Transverse colon (tissue), 4 donors: ENCODE data around the gene ENDOV. TPM values are rescaled to one million over a fixed set of nuclear protein-coding genes. Genes with fewer than 3 reads are reported as not detected.

Experiments
- DNase-seq: peaks from one replicate; pipeline ENCODE4 v3.0.0-alpha.2; 2019
- H3K27ac ChIP-seq, 4 donors: fragments of 200-600 bp; sonication (generic); 2 replicates each; pipeline ENCODE4 v1.5.1; 2016 to 2018; ENCODE audit warnings: inconsistent platforms in 4 of 4
- H3K27me3 ChIP-seq: fragments of 200-600 bp; sonication (generic); 2 replicates; pipeline ENCODE4 v1.5.1; 2017; ENCODE audit warnings: inconsistent platforms
- H3K36me3 ChIP-seq, 4 donors: fragments of 200-600 bp; sonication (generic); 2 replicates each; pipeline ENCODE4 v1.5.1; 2017 to 2019; ENCODE audit warnings: inconsistent platforms in 4 of 4
- H3K4me1 ChIP-seq, 4 donors: fragments of 200-600 bp; sonication (generic); 2 replicates each; pipeline ENCODE4 v1.5.1; 2017 to 2020; ENCODE audit warnings: inconsistent platforms in 4 of 4
- H3K4me3 ChIP-seq, 4 donors: fragments of 200-600 bp; sonication (generic); 1 replicate in 1 of 4; 2 replicates in 3 of 4; pipeline versions ENCODE4 v1.5.1 to v1.6.1; 2017 to 2019; ENCODE audit warnings: inconsistent platforms in 4 of 4
- H3K9me3 ChIP-seq, 2 donors: fragments of 200-600 bp; sonication (generic); 2 replicates each; pipeline ENCODE4 v1.5.1; 2017 to 2019; ENCODE audit warnings: inconsistent platforms in 2 of 2
- EP300 ChIP-seq: sonication (generic); formaldehyde crosslinking; IDR thresholded peaks from one replicate; pipeline ENCODE4 v1.6.1; 2017; ENCODE audit warnings: antibody characterized with exemption, low read depth
- POLR2A ChIP-seq: fragments of 450-650 bp; IDR thresholded peaks from one replicate; pipeline ENCODE4 v1.6.1; 2016; ENCODE audit warnings: antibody characterized with exemption, mild to moderate bottlenecking, moderate library complexity
- POLR2AphosphoS5 ChIP-seq, 3 donors: sonication (generic); formaldehyde crosslinking; IDR thresholded peaks; one replicate each; pipeline ENCODE4 v1.6.1; 2016; ENCODE audit warnings: antibody characterized with exemption in 3 of 3
- WGBS, 2 donors: methylation state at CpG; one replicate each; pipeline ENCODE4 v1.1.5; 2018; ENCODE audit warnings: low coverage in 1 of 2; 5-methylcytosine and 5-hydroxymethylcytosine counted together
- in situ Hi-C, 4 donors: fragments of 200-750 bp; cut with MboI; loops; one replicate each; pipeline versions ENCODE4 v1.15.0 to v1.15.1; 2017; ENCODE audit warnings: low sequenced_read_pairs in 3 of 4, low pct_ligation_motif_present in 1 of 4, low pct_unique_long_range_greater_than_20kb in 1 of 4
- intact Hi-C: fragments of 100-400 bp; cut with DNase I; formaldehyde crosslinking; loops from one replicate; pipeline ENCODE4 v1.15.1; 2023; ENCODE audit warnings: low total_unique reads
- total RNA-seq, 4 donors: library from RNA; depleted of rRNA; stranded (reverse); fragments of >200 nt; gene quantifications; one replicate each; pipeline ENCODE4 v1.1.0, GENCODE V29; 2016
- TF ChIP-seq, protein P1 (sequence below), 5 experiments: fragments of 200-600 bp in 3 of 5; fragments of 450-650 bp in 2 of 5; sonication (generic) in 3 of 5; IDR thresholded peaks; 1 replicate in 2 of 5; 2 replicates in 3 of 5; pipeline ENCODE4 v1.5.1; 2016 to 2017; ENCODE audit warnings: antibody characterized with exemption in 5 of 5, inconsistent platforms in 3 of 5, mild to moderate bottlenecking in 2 of 5, moderate library complexity in 1 of 5

The ENDOV gene
- total RNA-seq, 4 donors from 2014 or later = 14.9 to 26.9 (median 19.9) TPM

DNA sequence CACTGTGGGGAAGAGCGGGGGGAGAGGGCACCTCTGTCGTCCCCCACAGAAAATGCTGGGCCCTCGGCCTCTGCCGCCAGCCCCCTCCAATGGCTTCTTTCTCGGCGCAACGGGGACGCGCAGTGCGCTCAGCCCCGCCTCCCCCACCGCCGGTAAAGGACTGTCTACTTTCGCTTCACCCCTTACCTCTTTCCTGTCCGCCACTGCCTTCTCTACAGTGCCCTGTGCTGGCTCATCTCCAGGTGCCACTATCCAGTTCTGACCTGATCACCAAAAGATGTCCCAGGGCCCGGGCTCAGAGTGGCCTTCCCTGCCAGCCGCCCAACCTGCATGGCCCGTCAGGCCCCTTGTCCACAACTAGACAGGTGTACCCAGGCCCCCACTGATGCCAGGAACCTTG lies 7.3 kb downstream of the ENDOV start:
- no peak for DNase-seq
- no peak overlapping the region for H3K27ac ChIP-seq
- intact Hi-C loops = no loop called here

DNA sequence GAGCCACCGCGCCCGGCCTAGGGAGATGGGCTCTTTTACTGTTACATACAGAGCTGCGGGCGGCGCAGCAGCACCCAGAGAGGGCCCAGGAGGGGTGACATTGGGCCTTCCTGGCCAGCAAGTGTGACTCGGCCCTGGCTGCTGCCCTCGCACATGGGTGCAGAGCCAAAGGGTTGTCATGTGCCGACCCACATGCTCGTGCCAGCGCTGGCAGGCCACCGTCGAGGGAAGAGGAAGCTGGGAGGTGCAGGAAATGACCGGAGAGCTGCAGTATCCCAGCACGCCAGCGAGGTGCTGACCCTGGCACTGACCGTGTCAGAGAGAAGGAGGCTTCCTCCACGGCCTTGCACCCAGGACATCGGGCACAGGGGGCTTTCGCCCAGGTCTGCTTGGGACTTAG lies 8.0 kb downstream of the ENDOV start:
- DNase-seq = no peak
- no peak overlapping the region for H3K27ac ChIP-seq

More for the DNA sequence above, 7.3 kb downstream of the ENDOV start:
- H3K4me3 ChIP-seq = no peak overlapping the region
- TF ChIP-seq, protein P1, sequence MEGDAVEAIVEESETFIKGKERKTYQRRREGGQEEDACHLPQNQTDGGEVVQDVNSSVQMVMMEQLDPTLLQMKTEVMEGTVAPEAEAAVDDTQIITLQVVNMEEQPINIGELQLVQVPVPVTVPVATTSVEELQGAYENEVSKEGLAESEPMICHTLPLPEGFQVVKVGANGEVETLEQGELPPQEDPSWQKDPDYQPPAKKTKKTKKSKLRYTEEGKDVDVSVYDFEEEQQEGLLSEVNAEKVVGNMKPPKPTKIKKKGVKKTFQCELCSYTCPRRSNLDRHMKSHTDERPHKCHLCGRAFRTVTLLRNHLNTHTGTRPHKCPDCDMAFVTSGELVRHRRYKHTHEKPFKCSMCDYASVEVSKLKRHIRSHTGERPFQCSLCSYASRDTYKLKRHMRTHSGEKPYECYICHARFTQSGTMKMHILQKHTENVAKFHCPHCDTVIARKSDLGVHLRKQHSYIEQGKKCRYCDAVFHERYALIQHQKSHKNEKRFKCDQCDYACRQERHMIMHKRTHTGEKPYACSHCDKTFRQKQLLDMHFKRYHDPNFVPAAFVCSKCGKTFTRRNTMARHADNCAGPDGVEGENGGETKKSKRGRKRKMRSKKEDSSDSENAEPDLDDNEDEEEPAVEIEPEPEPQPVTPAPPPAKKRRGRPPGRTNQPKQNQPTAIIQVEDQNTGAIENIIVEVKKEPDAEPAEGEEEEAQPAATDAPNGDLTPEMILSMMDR (IDR thresholded peaks at IDR 0.05) = no peak
- TF ChIP-seq POLR2A = no peak
- no peak for TF ChIP-seq EP300
- no peak for TF ChIP-seq POLR2AphosphoS5 (IDR thresholded peaks at IDR 0.05)
- in situ Hi-C loops = loop anchor here in 2 of 4 donors (10.0 kb wide), 3 partner anchors 153 to 563 kb away; no protein-coding TSS in a partner anchor
- WGBS, 2 donors = 75 to 77% methylated on average over 8 to 17 of the region's 18 CpGs
- H3K27me3 ChIP-seq = no peaks in the 10 kb centered on the region
- no peaks in the 10 kb centered on the region for H3K9me3 ChIP-seq
- no peaks in the 10 kb centered on the region for H3K36me3 ChIP-seq
- H3K4me1 ChIP-seq = peaks cover 0 to 7% (median 0%) of the 10 kb centered on the region in 4 donors

DNA sequence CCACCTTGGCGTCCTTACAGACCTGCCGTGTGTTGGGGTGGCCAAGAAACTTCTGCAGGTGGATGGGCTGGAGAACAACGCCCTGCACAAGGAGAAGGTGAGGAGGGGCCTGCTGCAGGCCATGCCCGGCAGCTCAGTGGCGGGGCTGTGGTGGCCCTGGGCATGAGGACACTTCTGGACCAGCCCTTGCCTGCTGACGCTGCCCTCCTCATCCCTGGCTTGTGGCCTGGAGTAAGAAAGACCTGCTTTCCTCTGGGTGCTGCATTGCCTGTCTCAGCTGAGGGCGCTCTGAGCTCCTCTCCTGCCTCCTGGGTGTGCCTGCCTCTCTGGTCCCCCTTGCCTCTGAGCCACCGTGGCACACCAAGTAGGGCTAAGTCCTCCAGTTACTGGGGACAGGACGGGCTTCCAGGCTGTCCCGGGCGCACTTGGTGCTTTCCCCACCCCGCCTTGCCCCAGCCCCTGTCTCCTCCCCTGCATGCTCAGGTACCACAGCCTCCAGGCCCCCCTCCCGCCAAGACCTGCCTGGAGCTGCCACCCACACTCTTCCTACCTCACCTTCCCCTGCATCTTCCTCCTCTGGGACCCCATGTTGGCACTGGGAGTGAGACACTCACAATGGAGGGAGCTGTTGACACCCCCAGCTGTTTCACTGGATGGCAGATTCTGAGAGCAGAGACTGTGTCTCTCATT lies 8.7 kb downstream of the ENDOV start:
- TF ChIP-seq EP300 (no peak), POLR2A (no peak), POLR2AphosphoS5 (IDR thresholded peaks at IDR 0.05) (no peak)
- TF ChIP-seq, protein P1 (IDR thresholded peaks at IDR 0.05) = no peak
- in situ Hi-C loops (loop anchor here in 2 of 4 donors (10.0 kb wide), 3 partner anchors 151 to 561 kb away; no protein-coding TSS in a partner anchor), intact Hi-C loops (no loop called here)
- DNase-seq = no peak
- no peaks in the 10 kb centered on the region for H3K36me3 ChIP-seq
- 76% methylated on average over 13 of the region's 13 CpGs; no CpG with 5 or more reads in 1 of the 2 donors for WGBS, 2 donors
- H3K27ac ChIP-seq = no peak overlapping the region
- H3K9me3 ChIP-seq = no peaks in the 10 kb centered on the region
- peaks cover 0 to 7% (median 0%) of the 10 kb centered on the region in 4 donors for H3K4me1 ChIP-seq
- H3K4me3 ChIP-seq = no peak overlapping the region
- H3K27me3 ChIP-seq = no peaks in the 10 kb centered on the region

More for the DNA sequence above, 8.0 kb downstream of the ENDOV start:
- in situ Hi-C loops = loop anchor here in 2 of 4 donors (10.0 kb wide), 3 partner anchors 152 to 562 kb away; no protein-coding TSS in a partner anchor
- Histone ChIP-seq H3K9me3 (no peaks in the 10 kb centered on the region), H3K4me3 (no peak overlapping the region), H3K27me3 (no peaks in the 10 kb centered on the region), H3K36me3 (no peaks in the 10 kb centered on the region), H3K4me1 (peaks cover 0 to 7% (median 0%) of the 10 kb centered on the region in 4 donors)
- TF ChIP-seq POLR2AphosphoS5 (IDR thresholded peaks at IDR 0.05) (no peak), EP300 (no peak), POLR2A (no peak)
- TF ChIP-seq, protein P1 (IDR thresholded peaks at IDR 0.05) = no peak
- intact Hi-C loops = no loop called here
- WGBS, 2 donors = 77% methylated on average over 20 of the region's 20 CpGs; no CpG with 5 or more reads in 1 of the 2 donors

DNA sequence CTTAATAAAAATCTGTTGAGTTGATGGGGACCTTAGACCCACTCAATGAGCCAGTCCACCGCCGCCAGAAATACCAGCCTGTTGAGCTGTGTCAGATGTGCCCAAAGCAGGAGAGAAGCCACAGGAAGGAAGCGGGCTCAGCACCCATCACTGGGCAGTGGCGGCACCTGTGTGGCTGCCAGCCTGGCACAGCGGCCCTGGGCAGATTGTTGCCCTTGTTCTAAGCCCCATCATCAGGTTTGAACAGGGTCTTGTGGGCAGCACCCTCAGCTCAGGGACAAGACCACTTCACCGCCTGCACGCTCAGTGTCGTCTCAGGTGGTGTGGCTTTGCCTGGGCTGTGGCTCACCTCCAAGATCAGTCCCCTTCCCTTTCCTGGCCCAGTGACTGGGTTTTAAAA lies 9.3 kb downstream of the ENDOV start:
- WGBS, 2 donors = 74% methylated on average over 8 of the region's 8 CpGs; no CpG with 5 or more reads in 1 of the 2 donors
- Histone ChIP-seq H3K9me3 (no peaks in the 10 kb centered on the region), H3K36me3 (no peaks in the 10 kb centered on the region), H3K27me3 (no peaks in the 10 kb centered on the region), H3K27ac (no peak overlapping the region), H3K4me3 (no peak overlapping the region), H3K4me1 (peaks cover 0 to 7% (median 0%) of the 10 kb centered on the region in 4 donors)
- TF ChIP-seq, protein P1 (IDR thresholded peaks at IDR 0.05) = no peak
- no peak for TF ChIP-seq POLR2AphosphoS5 (IDR thresholded peaks at IDR 0.05)
- no peak for TF ChIP-seq POLR2A
- TF ChIP-seq EP300 = no peak
- intact Hi-C loops (no loop called here), in situ Hi-C loops (loop anchor here in 2 of 4 donors (10.0 kb wide), 3 partner anchors 151 to 561 kb away; no protein-coding TSS in a partner anchor)
- DNase-seq = no peak
